GM21717 (cell line): ENCODE data around the gene LRRC71.

ENCODE experiments used
- ATAC-seq: cut with Tn5 transposase; IDR thresholded peaks from one replicate; pipeline ENCODE4 v1.9.1; 2021; ENCODE audit warnings: mild to moderate bottlenecking, moderate library complexity; ENCODE audit not compliant: unreplicated experiment

The LRRC71 gene

DNA sequence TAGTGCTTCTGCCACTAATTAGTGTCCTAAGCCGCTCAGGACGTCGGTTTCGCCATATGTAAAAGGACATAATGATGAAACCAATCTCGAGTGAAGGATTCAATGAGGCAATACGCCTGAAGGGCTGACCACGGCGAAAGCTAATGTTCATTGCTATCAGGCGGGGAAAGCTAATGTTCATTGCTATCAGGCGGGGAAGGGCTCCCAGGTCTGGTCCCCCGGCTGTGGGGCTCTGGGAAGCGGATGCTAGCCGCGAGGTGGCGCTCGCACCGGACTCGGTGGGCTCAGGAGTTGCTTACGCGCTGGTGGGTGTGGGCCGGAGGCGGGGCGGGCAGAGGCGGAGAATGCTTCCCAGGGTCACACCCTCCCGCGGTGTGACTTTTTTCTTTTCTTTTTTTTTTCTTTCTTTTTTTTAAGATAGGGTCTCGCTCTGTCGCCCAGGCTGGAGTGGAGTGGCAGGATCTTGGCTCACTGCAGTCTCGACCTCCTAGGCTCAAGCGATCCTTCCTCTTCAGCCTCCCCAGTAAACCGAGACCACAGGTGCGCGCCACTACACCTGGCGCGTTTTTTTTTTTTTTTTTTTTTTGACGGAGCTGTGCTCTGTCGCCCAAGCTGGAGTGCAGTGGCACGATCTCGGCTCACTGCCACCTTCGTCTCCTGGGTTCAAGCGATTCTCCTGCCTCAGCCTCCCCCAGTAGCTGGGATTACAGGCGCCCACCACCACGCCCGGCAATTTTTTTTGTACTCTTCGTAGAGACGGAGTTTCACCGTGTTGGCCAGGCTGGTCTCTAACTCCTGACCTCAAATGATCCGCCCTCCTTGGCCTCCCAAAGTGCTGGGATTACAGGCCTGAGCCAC, 28.0 kb upstream of the LRRC71 start:
- no peak for ATAC-seq

DNA sequence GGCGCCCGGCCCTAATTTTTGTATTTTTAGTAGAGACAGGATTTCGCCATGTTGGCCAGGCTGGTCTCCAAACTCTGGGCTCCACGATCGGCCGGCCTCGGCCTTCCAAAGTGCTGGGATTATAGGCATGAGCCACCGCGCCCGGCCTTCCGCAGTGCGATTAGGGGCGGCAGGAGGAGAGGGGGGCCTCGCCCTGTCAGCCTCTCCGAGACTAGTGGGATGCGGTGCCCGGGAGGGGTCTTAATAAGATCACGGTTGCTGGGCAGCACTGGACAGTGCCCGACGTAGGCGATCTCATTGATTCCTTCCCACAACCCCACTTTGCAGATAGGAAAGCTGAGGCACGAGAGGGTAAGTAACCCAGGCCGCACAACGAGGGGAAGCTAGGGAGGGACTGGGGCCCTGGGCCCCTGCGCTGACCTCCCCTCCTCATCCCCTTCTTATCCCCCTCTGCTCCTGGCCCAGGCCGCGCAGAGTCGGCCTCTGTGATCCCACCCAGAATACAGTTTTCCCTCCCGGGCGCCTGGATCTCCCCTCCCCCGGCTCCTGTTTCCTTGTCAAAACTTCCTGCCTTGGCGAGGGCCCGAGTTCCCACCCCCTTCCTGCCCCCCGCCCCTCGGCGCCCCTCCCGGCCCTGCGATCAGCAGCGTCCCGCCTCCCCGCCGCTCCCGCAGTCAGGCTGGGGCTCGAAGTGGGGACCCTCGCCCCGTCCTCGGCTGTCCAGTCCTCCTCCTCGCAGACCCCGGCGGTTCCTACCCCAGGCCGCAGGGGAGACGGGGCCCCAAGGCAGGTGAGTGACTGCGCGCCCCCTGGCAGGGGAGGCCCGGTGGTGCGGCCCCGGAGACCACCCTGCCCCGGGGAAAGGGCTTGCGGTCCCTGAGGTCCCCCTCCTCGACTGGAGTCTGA, 27.1 kb upstream of the LRRC71 start, which contains the start of gene PEAR1:
TSS of gene PEAR1 (plus strand) at position 671 of the 906 bp plus-strand sequence. CDS start 10,209 bp downstream, outside the sequence.
- no peak for ATAC-seq

DNA sequence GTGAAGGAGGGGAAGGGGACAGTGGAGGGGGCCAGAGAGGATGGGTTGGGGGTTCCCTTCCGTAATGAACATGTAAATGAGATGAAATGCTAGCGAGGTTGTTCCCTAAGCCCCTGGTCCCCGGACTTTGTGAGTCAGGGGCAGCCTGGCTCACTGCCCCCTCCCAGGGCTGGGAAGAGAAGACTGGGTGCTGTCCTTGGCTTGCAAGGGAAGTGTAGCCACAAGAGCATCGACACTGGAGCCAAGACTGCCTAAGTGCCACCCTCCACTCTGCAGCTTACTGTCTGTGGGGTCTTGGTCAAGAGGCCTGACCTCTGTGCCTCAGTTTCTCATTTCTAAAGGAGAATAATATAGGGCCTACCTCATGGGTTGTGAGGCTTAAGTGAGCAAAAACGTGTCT, 26.4 kb upstream of the LRRC71 start:
- no peak for ATAC-seq

DNA sequence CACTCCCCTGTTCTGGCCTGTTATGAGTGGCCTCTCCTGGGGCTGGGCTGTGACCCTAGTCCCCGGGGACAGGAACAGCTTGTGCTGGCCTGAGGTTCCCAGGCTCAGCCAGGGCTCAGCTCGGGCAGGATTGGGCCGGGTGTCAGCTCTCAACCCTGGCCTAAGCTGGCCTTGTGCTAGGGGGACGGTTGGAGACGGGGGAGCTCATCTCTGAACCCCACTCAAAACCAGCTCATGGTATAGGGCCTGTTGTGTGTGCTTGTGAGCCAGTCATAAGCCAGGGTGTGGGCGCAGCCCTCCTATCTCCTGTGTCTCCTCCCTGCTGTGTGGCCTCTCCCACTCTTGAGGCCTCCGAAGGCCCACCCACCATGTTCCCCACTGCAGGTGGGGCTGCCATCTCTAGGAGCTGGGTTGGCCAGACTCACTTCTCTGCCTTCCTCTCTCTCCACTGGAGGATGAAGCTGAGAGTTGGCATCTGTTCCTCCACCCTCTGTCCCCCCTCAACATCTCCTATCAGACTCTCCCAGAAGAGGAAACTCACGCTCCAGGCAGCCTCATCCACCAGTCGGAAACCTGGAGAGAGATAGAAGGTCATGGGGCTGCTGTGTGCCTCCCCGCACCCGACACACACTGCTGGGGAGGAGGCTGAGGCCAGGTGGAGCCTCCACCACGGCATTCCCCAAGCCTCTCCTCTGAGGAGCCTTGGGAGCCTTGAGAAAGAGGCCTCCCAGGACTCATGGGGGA, 25.5 kb upstream of the LRRC71 start:
- ATAC-seq: no peak

DNA sequence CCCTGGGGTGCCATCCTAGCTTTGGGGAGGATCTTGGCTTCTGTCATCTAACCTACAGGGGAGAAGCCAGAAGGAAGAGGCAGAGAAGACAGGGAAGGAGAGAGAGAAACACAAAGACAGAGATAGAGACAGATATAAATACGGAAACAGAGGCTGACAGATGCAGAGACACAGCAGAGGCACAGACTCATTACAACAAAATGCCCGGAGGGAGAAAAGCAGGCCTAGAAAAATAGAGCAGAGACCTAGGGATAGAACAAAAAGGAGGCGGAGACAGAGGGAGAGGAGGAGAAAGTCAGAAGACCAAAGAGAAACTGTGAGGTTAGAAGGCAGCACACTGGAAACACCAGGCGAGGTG, 25.0 kb upstream of the LRRC71 start:
- ATAC-seq: no peak

GRCh38 chr1:156895927-156896326, 24.5 kb upstream of the LRRC71 start:
- ATAC-seq: no peak

DNA sequence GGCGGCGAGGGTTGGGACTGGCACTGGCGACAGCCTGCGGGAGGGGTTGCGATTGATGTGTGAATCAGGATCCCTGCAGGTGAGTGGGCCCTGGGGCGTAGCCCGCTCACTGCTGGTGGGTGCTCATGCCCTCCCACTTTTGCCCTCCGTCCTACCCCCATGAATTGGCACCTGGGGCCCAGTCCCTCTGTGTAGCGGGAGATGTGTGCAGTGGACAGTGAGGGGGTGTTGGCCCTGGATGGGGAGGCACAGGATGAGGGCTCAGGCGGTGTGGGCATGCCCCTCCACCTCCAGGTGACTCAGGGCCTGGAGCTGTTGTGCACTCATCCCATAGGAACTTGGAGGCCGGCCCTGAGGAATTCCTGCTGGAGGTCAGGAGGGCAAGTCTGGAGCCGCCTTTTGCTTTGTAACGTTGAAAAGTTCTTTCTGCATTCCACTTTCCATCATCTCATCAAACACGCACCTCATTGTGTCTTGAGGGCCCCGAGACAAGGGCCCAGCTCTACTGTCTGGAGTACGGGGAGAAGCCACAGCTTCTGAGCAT, 23.9 kb upstream of the LRRC71 start:
- ATAC-seq: no peak

DNA sequence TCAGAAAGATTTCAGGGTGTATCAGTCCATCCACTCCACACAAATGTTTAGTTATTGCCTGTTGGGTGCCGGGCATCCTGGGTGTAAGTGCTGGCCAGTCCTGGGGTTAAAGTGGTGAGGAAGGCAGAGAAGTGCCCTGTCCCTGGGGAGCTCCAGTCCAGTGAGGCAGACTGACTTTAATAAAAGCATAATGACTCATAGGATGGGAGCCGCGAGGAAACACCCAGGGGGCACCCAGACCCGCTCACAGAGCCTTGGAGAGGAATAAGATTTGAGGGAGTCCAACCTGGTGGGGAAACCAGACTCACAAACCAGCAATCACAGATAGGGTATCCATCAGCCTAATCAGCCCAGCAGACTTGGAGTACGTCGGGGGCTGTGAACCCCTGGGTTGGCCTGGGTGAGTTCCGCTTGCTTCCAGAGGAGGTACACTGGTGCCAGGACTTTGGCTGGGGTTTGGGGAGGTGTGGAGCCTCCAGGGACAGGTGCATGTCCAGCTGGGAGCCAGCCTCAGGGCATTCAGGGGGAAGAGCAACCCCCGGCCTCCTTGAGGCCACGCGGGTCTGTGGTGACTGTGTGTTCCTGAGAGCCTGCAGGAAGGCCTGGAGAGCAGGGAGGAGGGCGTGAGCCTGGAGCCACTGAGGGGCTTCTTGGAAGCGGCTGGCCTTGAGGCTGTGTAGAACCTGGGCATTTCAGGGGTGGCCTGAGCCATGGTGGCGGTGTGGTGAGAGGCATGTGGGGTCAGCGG, 23.2 kb upstream of the LRRC71 start:
- no peak for ATAC-seq

- no peak for ATAC-seq
Measured at GRCh38 chr1:156898161-156898566, 22.3 kb upstream of the LRRC71 start.

GRCh38 chr1:156898971-156899664, 21.3 kb upstream of the LRRC71 start:
- no peak for ATAC-seq

- no peak for ATAC-seq
Measured at GRCh38 chr1:156899956-156900718, 20.3 kb upstream of the LRRC71 start.

- ATAC-seq: no peak
Measured at GRCh38 chr1:156900896-156901589, 19.4 kb upstream of the LRRC71 start.

GRCh38 chr1:156901590-156901900, 18.9 kb upstream of the LRRC71 start:
- ATAC-seq: no peak

DNA sequence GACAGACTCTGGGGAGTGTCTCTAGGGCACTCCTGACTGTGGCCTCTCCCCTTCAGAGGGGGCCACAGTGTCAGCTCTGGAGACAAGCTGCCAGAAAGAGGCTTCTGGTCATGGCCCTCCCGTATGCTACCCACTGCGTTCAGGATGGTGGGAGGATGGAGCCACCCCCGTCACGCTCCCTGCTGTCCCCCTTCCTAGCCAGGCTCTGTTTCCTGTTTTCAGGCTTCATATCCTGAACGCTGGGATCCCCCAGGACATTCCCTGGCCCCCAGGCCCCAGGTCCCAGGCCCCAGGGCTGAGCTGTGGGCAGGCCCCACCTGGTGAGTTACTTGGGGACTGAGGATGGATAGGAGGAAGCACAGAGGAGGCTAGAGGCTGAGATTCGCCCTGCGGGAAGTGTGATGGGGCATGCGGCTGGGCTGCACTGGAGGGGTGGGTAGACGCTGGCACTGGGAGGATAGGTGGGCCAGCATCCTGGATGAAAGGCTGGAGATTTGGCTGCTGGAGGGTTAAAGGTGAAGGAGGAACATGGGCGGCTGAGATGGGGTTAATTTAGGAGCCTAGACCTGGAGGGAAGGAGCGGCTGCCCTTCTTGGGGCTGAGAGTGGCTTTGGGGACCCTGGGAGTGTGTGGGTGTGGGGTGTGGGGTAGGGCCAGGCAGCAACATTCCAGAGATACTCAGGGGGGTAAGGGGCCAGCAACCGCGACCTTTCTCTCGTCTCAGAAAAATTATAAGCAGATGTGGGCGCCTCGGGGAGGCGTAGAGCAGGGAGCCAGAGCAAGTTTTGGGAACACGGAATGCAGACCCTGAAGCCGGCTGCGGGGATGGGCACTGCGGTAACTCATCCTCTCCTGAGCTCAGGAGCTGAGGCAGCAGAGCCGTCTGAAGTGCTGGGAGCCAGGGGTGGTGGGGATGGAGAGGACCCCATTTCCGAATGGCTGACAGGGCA, 18.2 kb upstream of the LRRC71 start:
- ATAC-seq: no peak

DNA sequence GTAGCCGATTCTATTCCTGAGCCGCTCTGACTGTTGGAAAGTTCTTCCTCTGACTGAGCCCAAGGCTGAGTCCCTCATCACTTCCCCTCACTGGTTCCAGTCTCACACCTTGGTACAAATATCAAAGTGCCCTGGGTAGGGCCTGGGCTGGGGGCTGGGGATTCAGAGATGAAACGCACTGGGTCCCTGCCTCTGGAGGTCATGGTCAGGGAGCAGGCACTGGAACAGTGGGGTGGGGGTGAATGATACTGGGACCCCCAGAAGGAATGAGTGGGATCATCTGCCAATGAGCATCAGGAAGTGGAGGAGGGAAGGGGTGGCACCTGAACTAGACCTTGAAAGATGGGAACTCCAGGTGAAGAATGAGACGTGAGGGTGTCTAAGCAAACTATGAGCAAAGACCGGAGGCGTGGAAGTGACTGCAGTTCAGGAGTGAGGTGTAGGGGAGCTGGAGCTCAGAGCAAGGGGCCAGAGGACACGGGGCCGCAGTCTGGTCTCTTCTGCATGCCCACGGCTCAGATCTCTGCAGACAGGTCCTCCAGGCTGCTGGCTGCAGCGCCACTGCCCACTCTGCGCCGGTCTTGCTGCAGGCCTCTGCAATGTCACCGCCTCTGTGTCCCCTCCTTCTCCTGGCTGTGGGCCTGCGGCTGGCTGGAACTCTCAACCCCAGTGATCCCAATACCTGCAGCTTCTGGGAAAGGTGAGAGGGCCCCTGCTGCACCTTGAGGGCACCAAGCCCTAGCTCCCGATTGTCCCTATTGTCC, 16.9 kb upstream of the LRRC71 start:
- ATAC-seq: no peak

GRCh38 chr1:156904187-156904959, 16.1 kb upstream of the LRRC71 start:
- ATAC-seq: no peak
